GM08714 (cell line): ENCODE data around the gene MYCL.
"Not testable (repeated sequence)": the region's sequence is repeated elsewhere in the genome, so short reads cannot be mapped to it uniquely, and the experiment has no call there.

ENCODE experiments used
- H3K4me3 ChIP-seq: fragments of 200-500 bp; sonication (Bioruptor generic); 2 replicates; pipeline ENCODE4 v1.5.1; 2014; ENCODE audit warnings: mild to moderate bottlenecking, low read length, inconsistent platforms
- ZNF274 ChIP-seq: IDR thresholded peaks from 2 replicates; pipeline ENCODE4 v1.6.1; 2012; ENCODE audit warnings: mild to moderate bottlenecking, low read depth, low read length

The MYCL gene

GRCh38 chr1:39928809-39929587, 27.3 kb upstream of the MYCL start:
- no peak for TF ChIP-seq ZNF274
- H3K4me3 ChIP-seq, result no peak overlapping the region

- no peak for TF ChIP-seq ZNF274
- H3K4me3 ChIP-seq, result no peak overlapping the region
Measured at GRCh38 chr1:39927538-39927937, 25.8 kb upstream of the MYCL start.

GRCh38 chr1:39926820-39927219, 25.1 kb upstream of the MYCL start:
- TF ChIP-seq ZNF274, result no peak
- H3K4me3 ChIP-seq, result no peak overlapping the region

GRCh38 chr1:39926343-39926793, 24.7 kb upstream of the MYCL start:
- no peak for TF ChIP-seq ZNF274

GRCh38 chr1:39925721-39926342, 24.1 kb upstream of the MYCL start:
- TF ChIP-seq ZNF274, result no peak
- no peak overlapping the region for H3K4me3 ChIP-seq

More at GRCh38 chr1:39926343-39926793, 24.7 kb upstream of the MYCL start:
- H3K4me3 ChIP-seq, result no peak overlapping the region

GRCh38 chr1:39922251-39922688, 20.6 kb upstream of the MYCL start:
- no peak overlapping the region for H3K4me3 ChIP-seq
- no peak for TF ChIP-seq ZNF274

GRCh38 chr1:39919545-39919944, 17.8 kb upstream of the MYCL start:
- H3K4me3 ChIP-seq, result no peak overlapping the region
- no peak for TF ChIP-seq ZNF274

GRCh38 chr1:39917825-39918224, 16.1 kb upstream of the MYCL start:
- no peak for TF ChIP-seq ZNF274
- no peak overlapping the region for H3K4me3 ChIP-seq

GRCh38 chr1:39915499-39916129, 13.9 kb upstream of the MYCL start:
- no peak overlapping the region for H3K4me3 ChIP-seq
- TF ChIP-seq ZNF274, result no peak

GRCh38 chr1:39913136-39913535, 11.4 kb upstream of the MYCL start:
- H3K4me3 ChIP-seq, result not testable (repeated sequence)

GRCh38 chr1:39910263-39910662, 8.5 kb upstream of the MYCL start:
- no peak for TF ChIP-seq ZNF274
- H3K4me3 ChIP-seq, result no peak overlapping the region

- H3K4me3 ChIP-seq, result no peak overlapping the region
- TF ChIP-seq ZNF274, result no peak
Measured at GRCh38 chr1:39908534-39908933, 6.8 kb upstream of the MYCL start.

- H3K4me3 ChIP-seq, result no peak overlapping the region
- no peak for TF ChIP-seq ZNF274
Measured at GRCh38 chr1:39907528-39908453, 6.1 kb upstream of the MYCL start.

- no peak for TF ChIP-seq ZNF274
- H3K4me3 ChIP-seq, result no peak overlapping the region
Measured at GRCh38 chr1:39905172-39905571, 3.5 kb upstream of the MYCL start.

- TF ChIP-seq ZNF274, result no peak
- H3K4me3 ChIP-seq, result peak overlapping the region; percentile 78; the same call in 1 of the 2 replicates
Measured at GRCh38 chr1:39902460-39902807, 717 bp upstream of the MYCL start.
